ENCODE measurements around the gene STX5.
"Not testable (repeated sequence)": the region's sequence is repeated elsewhere in the genome, so short reads cannot be mapped to it uniquely, and the experiment has no call there.

The STX5 gene

GRCh38 chr11:62830904-62831519, 839 bp downstream of the STX5 start:
- Histone ChIP-seq H3K27me3 (replicated peaks; ENCODE audit: insufficient read depth, low read length) (no peaks in the 10 kb centered on the region), H3K27ac (ENCODE audit: low read length) (peak overlapping the region; percentile 85; the same call in 1 of the 2 replicates), H3K9me3 (replicated peaks; ENCODE audit: insufficient read depth, low read length) (no peaks in the 10 kb centered on the region), H3F3A (ENCODE audit: insufficient read depth, low read length) (peaks cover 19% of the 10 kb centered on the region), H3K9ac (ENCODE audit: low read length) (peak overlapping the region; percentile 97), H2AFZ (ENCODE audit: low read length) (peak overlapping the region; percentile 59), H3K4me2 (ENCODE audit: low read depth, low read length) (peak overlapping the region; percentile 82), H3K9me2 (replicated peaks; ENCODE audit: insufficient read depth, low read length) (no peaks in the 10 kb centered on the region), H3K4me3 (ENCODE audit: low read length) (peak overlapping the region; percentile 91), H4K20me1 (ENCODE audit: insufficient read depth, low read length) (no peaks in the 10 kb centered on the region), H3K4me1 (ENCODE audit: low read length) (peaks cover 13% of the 10 kb centered on the region), H3K36me3 (replicated peaks; ENCODE audit: insufficient read depth, low read length) (no peaks in the 10 kb centered on the region; the same call in 1 of the 2 replicates), H3K79me2 (ENCODE audit: low read length) (peaks cover 78% of the 10 kb centered on the region)
- TF ChIP-seq CTCF (IDR thresholded peaks at IDR 0.05; ENCODE audit: low read length) (no peak), EZH2 (optimal IDR thresholded peaks at IDR 0.05; ENCODE audit: low read depth, low read length) (no peak), EZH2phosphoT487 (IDR thresholded peaks at IDR 0.05; ENCODE audit: low read length) (no peak)
- DNase-seq: no peak

- not testable (repeated sequence) for H3K4me3 ChIP-seq (ENCODE audit: low read length); H3K4me2 ChIP-seq (ENCODE audit: low read depth, low read length); H2AFZ ChIP-seq (ENCODE audit: low read length); H3K36me3 ChIP-seq (replicated peaks; ENCODE audit: insufficient read depth, low read length); H3K4me1 ChIP-seq (ENCODE audit: low read length); H4K20me1 ChIP-seq (ENCODE audit: insufficient read depth, low read length); DNase-seq; H3K9me2 ChIP-seq (replicated peaks; ENCODE audit: insufficient read depth, low read length); H3K27me3 ChIP-seq (replicated peaks; ENCODE audit: insufficient read depth, low read length); H3F3A ChIP-seq (ENCODE audit: insufficient read depth, low read length); H3K9me3 ChIP-seq (replicated peaks; ENCODE audit: insufficient read depth, low read length); H3K27ac ChIP-seq (ENCODE audit: low read length); H3K9ac ChIP-seq (ENCODE audit: low read length)
- peaks cover 55% of the 10 kb centered on the region for H3K79me2 ChIP-seq (ENCODE audit: low read length)
Observed at GRCh38 chr11:62828130-62828529, 3.7 kb downstream of the STX5 start.

GRCh38 chr11:62823677-62824076, 8.2 kb downstream of the STX5 start:
- H3K9me3 ChIP-seq (replicated peaks; ENCODE audit: insufficient read depth, low read length): no peaks in the 10 kb centered on the region
- peaks cover 18% of the 10 kb centered on the region for H3K79me2 ChIP-seq (ENCODE audit: low read length)
- H3K4me2 ChIP-seq (ENCODE audit: low read depth, low read length): no peak overlapping the region
- H3K4me1 ChIP-seq (ENCODE audit: low read length): no peaks in the 10 kb centered on the region
- H3F3A ChIP-seq (ENCODE audit: insufficient read depth, low read length): no peaks in the 10 kb centered on the region
- no peaks in the 10 kb centered on the region for H3K9me2 ChIP-seq (replicated peaks; ENCODE audit: insufficient read depth, low read length)
- TF ChIP-seq EZH2 (optimal IDR thresholded peaks at IDR 0.05; ENCODE audit: low read depth, low read length) (no peak), CTCF (IDR thresholded peaks at IDR 0.05; ENCODE audit: low read length) (no peak), EZH2phosphoT487 (IDR thresholded peaks at IDR 0.05; ENCODE audit: low read length) (no peak)
- H3K27me3 ChIP-seq (replicated peaks; ENCODE audit: insufficient read depth, low read length): no peaks in the 10 kb centered on the region
- H3K27ac ChIP-seq (ENCODE audit: low read length): no peak overlapping the region
- DNase-seq: no peak
- H3K9ac ChIP-seq (ENCODE audit: low read length): no peak overlapping the region
- no peak overlapping the region for H3K4me3 ChIP-seq (ENCODE audit: low read length)
- peaks cover 4% of the 10 kb centered on the region; the same call in 1 of the 2 replicates for H3K36me3 ChIP-seq (replicated peaks; ENCODE audit: insufficient read depth, low read length)
- H2AFZ ChIP-seq (ENCODE audit: low read length): no peak overlapping the region
- no peaks in the 10 kb centered on the region for H4K20me1 ChIP-seq (ENCODE audit: insufficient read depth, low read length)

- H3K9me2 ChIP-seq (replicated peaks; ENCODE audit: insufficient read depth, low read length): no peaks in the 10 kb centered on the region
- no peak overlapping the region for H3K4me3 ChIP-seq (ENCODE audit: low read length)
- H3K4me1 ChIP-seq (ENCODE audit: low read length): no peaks in the 10 kb centered on the region
- H4K20me1 ChIP-seq (ENCODE audit: insufficient read depth, low read length): no peaks in the 10 kb centered on the region
- H2AFZ ChIP-seq (ENCODE audit: low read length): no peak overlapping the region
- no peaks in the 10 kb centered on the region for H3K9me3 ChIP-seq (replicated peaks; ENCODE audit: insufficient read depth, low read length)
- no peak overlapping the region for H3K27ac ChIP-seq (ENCODE audit: low read length)
- no peak overlapping the region for H3K9ac ChIP-seq (ENCODE audit: low read length)
- no peak for DNase-seq
- peaks cover 3% of the 10 kb centered on the region; the same call in 1 of the 2 replicates for H3F3A ChIP-seq (ENCODE audit: insufficient read depth, low read length)
- H3K79me2 ChIP-seq (ENCODE audit: low read length): no peaks in the 10 kb centered on the region
- H3K36me3 ChIP-seq (replicated peaks; ENCODE audit: insufficient read depth, low read length): 0 out of 2 replicates have a peak, but pooled peaks cover 4% of the 10 kb centered on the region
- no peaks in the 10 kb centered on the region for H3K27me3 ChIP-seq (replicated peaks; ENCODE audit: insufficient read depth, low read length)
- TF ChIP-seq EZH2phosphoT487 (IDR thresholded peaks at IDR 0.05; ENCODE audit: low read length) (no peak), EZH2 (optimal IDR thresholded peaks at IDR 0.05; ENCODE audit: low read depth, low read length) (no peak), CTCF (IDR thresholded peaks at IDR 0.05; ENCODE audit: low read length) (no peak)
- no peak overlapping the region for H3K4me2 ChIP-seq (ENCODE audit: low read depth, low read length)
Observed at GRCh38 chr11:62817129-62817528, 14.7 kb downstream of the STX5 start.

All from MM.1S (cell line).